ENCODE results near the gene DAND5. TPM values are rescaled to one million over a fixed set of nuclear protein-coding genes. Genes with fewer than 3 reads are reported as not detected.

Gene DAND5
- polyA plus RNA-seq, 1 of the 3 experiments (the other 2 are of a cell fraction): 1.0 TPM

- no peak for DNase-seq
- CTCF ChIA-PET: interaction anchor here (0.7 to 2.5 kb wide), 8 partner anchors 10 to 104 kb away, joined by 3 to 14 read pairs (median 4); partner anchors contain the start of gene NFIX
- no peaks in the 10 kb centered on the region for H3F3A ChIP-seq (replicated peaks; ENCODE audit: insufficient read depth)
- POLR2A ChIA-PET: no interaction called here
- H3K9ac ChIP-seq: no peak overlapping the region
- peaks cover 4% of the 10 kb centered on the region; the same call in 1 of the 2 replicates for H4K20me1 ChIP-seq (ENCODE audit: insufficient read depth)
- H3K4me3 ChIP-seq (ENCODE audit: low read depth in 2 of 2, low read length in 1 of 2): no peak overlapping the region
- H3K9me3 ChIP-seq: no peaks in the 10 kb centered on the region
- H3K9me2 ChIP-seq: no peaks in the 10 kb centered on the region
- 96% methylated on average over 20 of the region's 20 CpGs for WGBS (ENCODE audit: low lambda C conversion rate)
- H3K27me3 ChIP-seq (ENCODE audit: insufficient read depth): no peaks in the 10 kb centered on the region
- no peaks in the 10 kb centered on the region for H3K36me3 ChIP-seq (replicated peaks in 1 of 2; ENCODE audit: control insufficient read depth in 1 of 2, insufficient read depth in 2 of 2, low read length in 1 of 2)
- TF ChIP-seq POLR2AphosphoS5 (IDR thresholded peaks at IDR 0.05; ENCODE audit: low read depth, low read length): no peak
- no peak for TF ChIP-seq RAD21 (IDR thresholded peaks at IDR 0.05; ENCODE audit: low read length)
- TF ChIP-seq TEAD4 (IDR thresholded peaks at IDR 0.05; ENCODE audit: borderline replicate concordance, insufficient read depth): no peak
- TF ChIP-seq JUND (IDR thresholded peaks at IDR 0.05): no peak
- no peak for TF ChIP-seq TAF1 (IDR thresholded peaks at IDR 0.05; ENCODE audit: borderline replicate concordance, low read depth, low read length)
- H3K4me2 ChIP-seq: no peak overlapping the region
- H3K79me2 ChIP-seq (ENCODE audit: insufficient read depth): peaks cover 7% of the 10 kb centered on the region; the same call in 1 of the 2 replicates
- no peak overlapping the region for H2AFZ ChIP-seq (ENCODE audit: low read depth)
- H3K27ac ChIP-seq (ENCODE audit: low read depth in 2 of 2, low read length in 1 of 2): no peak overlapping the region
- peaks cover 7 to 35% of the 10 kb centered on the region in 2 experiments; a peak in 3 of 4 replicates for H3K4me1 ChIP-seq (ENCODE audit: control insufficient read depth in 1 of 2, insufficient read depth in 2 of 2, low read depth in 1 of 2, low read length in 1 of 2)
Measured at GRCh38 chr19:13013649-13014048, 44.3 kb downstream of the DAND5 start.

GRCh38 chr19:13014101-13014920, 44.9 kb downstream of the DAND5 start:
- no peak overlapping the region for H3K4me3 ChIP-seq (ENCODE audit: low read depth in 2 of 2, low read length in 1 of 2)
- H3K79me2 ChIP-seq (ENCODE audit: insufficient read depth): peaks cover 7% of the 10 kb centered on the region; the same call in 1 of the 2 replicates
- TF ChIP-seq MXI1 (IDR thresholded peaks at IDR 0.05; ENCODE audit: low read depth, low read length) (no peak), FOXJ3 (CRISPR knock-in tag; IDR thresholded peaks at IDR 0.05) (no peak), RAD21 (IDR thresholded peaks at IDR 0.05; ENCODE audit: low read length) (no peak), FOXM1 (IDR thresholded peaks at IDR 0.05; ENCODE audit: low read depth) (no peak), EP300 (IDR thresholded peaks at IDR 0.05; ENCODE audit: borderline replicate concordance in 1 of 2, low read depth in 1 of 2, low read length in 1 of 2) (no peak), GATA2 (CRISPR knock-in tag; IDR thresholded peaks at IDR 0.05) (no peak), TAF1 (IDR thresholded peaks at IDR 0.05; ENCODE audit: borderline replicate concordance, low read depth, low read length) (no peak), USF2 (IDR thresholded peaks at IDR 0.05; ENCODE audit: borderline replicate concordance, low read depth, low read length) (no peak), RXRA (IDR thresholded peaks at IDR 0.05; ENCODE audit: borderline replicate concordance, low read depth) (no peak), YY1 (IDR thresholded peaks at IDR 0.05; ENCODE audit: low read depth) (no peak)
- H3K27me3 ChIP-seq (ENCODE audit: insufficient read depth): no peaks in the 10 kb centered on the region
- ChIA-PET POLR2A (no interaction called here), CTCF (interaction anchor here (1.1 to 2.5 kb wide), 7 partner anchors 10 to 90 kb away, joined by 4 to 14 read pairs (median 5); partner anchors contain the start of gene NFIX)
- no peaks in the 10 kb centered on the region for H3K9me3 ChIP-seq
- peaks cover 11 to 36% of the 10 kb centered on the region in 2 experiments; a peak in 3 of 4 replicates for H3K4me1 ChIP-seq (ENCODE audit: control insufficient read depth in 1 of 2, insufficient read depth in 2 of 2, low read depth in 1 of 2, low read length in 1 of 2)
- no peak overlapping the region for H2AFZ ChIP-seq (ENCODE audit: low read depth)
- no peaks in the 10 kb centered on the region for H3K9me2 ChIP-seq
- H3K4me2 ChIP-seq: no peak overlapping the region
- 0 out of 2 replicates have a peak, but pooled peaks cover 3% of the 10 kb centered on the region for H4K20me1 ChIP-seq (ENCODE audit: insufficient read depth)
- H3F3A ChIP-seq (replicated peaks; ENCODE audit: insufficient read depth): peaks cover under 1% of the 10 kb centered on the region
- H3K27ac ChIP-seq (ENCODE audit: low read depth in 2 of 2, low read length in 1 of 2): peak overlapping the region in 1 of 2 experiments; percentile 11; a peak in 1 of 4 replicates
- 92% methylated on average over 35 of the region's 35 CpGs for WGBS (ENCODE audit: low lambda C conversion rate)
- no peak for DNase-seq
- H3K9ac ChIP-seq: no peak overlapping the region
- no peaks in the 10 kb centered on the region for H3K36me3 ChIP-seq (replicated peaks in 1 of 2; ENCODE audit: control insufficient read depth in 1 of 2, insufficient read depth in 2 of 2, low read length in 1 of 2)

Measured in SK-N-SH (cell line).